ENCODE results near the gene MRM3.

DNA sequence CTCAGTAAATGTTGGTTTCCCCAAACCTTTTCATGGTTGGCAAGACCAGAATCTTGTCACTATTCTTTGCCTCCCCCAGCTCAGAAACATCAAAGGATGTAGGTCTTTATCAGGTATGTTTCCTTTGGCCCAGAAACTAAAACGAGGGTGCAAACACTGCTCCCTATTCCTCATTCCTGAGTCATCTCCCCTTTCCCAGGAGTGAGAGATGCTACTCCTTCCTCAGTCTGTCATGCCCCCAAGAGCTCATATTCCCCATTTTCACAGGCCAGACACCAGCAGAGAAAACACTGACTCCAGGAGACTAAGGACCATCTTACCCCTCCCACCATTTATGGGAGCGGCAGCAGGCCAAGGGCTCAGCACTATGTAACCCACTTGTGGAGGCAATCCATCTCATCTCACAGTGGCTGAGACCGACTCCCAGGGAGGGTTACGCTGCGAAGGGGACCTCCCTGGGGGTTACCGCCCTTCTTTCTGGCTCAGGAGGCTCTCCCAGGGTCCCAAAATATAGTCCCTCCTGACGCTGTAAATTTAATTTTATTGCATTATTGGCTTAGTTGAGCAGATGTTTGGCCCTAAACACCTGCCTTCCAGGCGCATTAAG lies 31.6 kb upstream of the MRM3 start:
- TF ChIP-seq POLR2A (IDR thresholded peaks at IDR 0.05; ENCODE audit: low read depth) (no peak), POLR2AphosphoS5 (IDR thresholded peaks at IDR 0.05) (no peak)
- TF ChIP-seq, protein P1, sequence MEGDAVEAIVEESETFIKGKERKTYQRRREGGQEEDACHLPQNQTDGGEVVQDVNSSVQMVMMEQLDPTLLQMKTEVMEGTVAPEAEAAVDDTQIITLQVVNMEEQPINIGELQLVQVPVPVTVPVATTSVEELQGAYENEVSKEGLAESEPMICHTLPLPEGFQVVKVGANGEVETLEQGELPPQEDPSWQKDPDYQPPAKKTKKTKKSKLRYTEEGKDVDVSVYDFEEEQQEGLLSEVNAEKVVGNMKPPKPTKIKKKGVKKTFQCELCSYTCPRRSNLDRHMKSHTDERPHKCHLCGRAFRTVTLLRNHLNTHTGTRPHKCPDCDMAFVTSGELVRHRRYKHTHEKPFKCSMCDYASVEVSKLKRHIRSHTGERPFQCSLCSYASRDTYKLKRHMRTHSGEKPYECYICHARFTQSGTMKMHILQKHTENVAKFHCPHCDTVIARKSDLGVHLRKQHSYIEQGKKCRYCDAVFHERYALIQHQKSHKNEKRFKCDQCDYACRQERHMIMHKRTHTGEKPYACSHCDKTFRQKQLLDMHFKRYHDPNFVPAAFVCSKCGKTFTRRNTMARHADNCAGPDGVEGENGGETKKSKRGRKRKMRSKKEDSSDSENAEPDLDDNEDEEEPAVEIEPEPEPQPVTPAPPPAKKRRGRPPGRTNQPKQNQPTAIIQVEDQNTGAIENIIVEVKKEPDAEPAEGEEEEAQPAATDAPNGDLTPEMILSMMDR (IDR thresholded peaks at IDR 0.05): no peak

Data from esophagus muscularis mucosa (tissue), 3 donors.